Activated T-cell treated with anti-CD3 and anti-CD28 coated beads, Interleukin-2, amount 50 U/mL, for 24 hours (primary cell): ENCODE results near the gene OR1A1.
"Not testable (repeated sequence)": the region's sequence is repeated elsewhere in the genome, so short reads cannot be mapped to it uniquely, and the experiment has no call there.

Experiments used
- DNase-seq: peaks from one replicate; pipeline ENCODE4 v3.0.0-alpha.2; 2020
- H3K27ac Mint-ChIP-seq: 2 replicates; pipeline ENCODE4 v1.8.0; 2020; ENCODE audit warnings: mild to moderate bottlenecking, mixed read lengths
- H3K27me3 Mint-ChIP-seq: 2 replicates; pipeline ENCODE4 v1.8.0; 2020; ENCODE audit warnings: mixed read lengths
- H3K36me3 Mint-ChIP-seq: 2 replicates; pipeline ENCODE4 v1.8.0; 2020; ENCODE audit warnings: low read depth, mixed read lengths
- H3K4me1 Mint-ChIP-seq: 2 replicates; pipeline ENCODE4 v1.8.0; 2020; ENCODE audit warnings: low read depth, mixed read lengths
- H3K4me3 Mint-ChIP-seq: 2 replicates; pipeline ENCODE4 v1.8.0; 2020; ENCODE audit warnings: mild to moderate bottlenecking, moderate library complexity, mixed read lengths
- H3K9me3 Mint-ChIP-seq: 2 replicates; pipeline ENCODE4 v1.8.0; 2020; ENCODE audit warnings: mixed read lengths

OR1A1 gene

GRCh38 chr17:3207367-3207766 lies at the start of gene OR1A1:
OR1A1 (plus strand) TSS chr17:3207667; CDS start chr17:3215621, 7,954 bp downstream.
- Mint-ChIP-seq H3K27me3 (peaks cover 3% of the 10 kb centered on the region), H3K4me1 (no peaks in the 10 kb centered on the region), H3K4me3 (no peak within 1 kb of the TSS), H3K9me3 (peaks cover 6% of the 10 kb centered on the region), H3K36me3 (no peaks in the 10 kb centered on the region), H3K27ac (no peak within 1 kb of the TSS)
- DNase-seq: no peak

- Mint-ChIP-seq H3K9me3 (peaks cover 7% of the 10 kb centered on the region), H3K4me3 (no peak overlapping the region), H3K4me1 (no peaks in the 10 kb centered on the region), H3K36me3 (no peaks in the 10 kb centered on the region), H3K27me3 (peaks cover 28% of the 10 kb centered on the region), H3K27ac (no peak overlapping the region)
- DNase-seq: no peak
These were observed 39.9 kb upstream of the OR1A1 start for GRCh38 chr17:3167574-3167973.

- Mint-ChIP-seq H3K27me3 (peaks cover 19% of the 10 kb centered on the region), H3K36me3 (no peaks in the 10 kb centered on the region), H3K27ac (no peak overlapping the region), H3K9me3 (no peaks in the 10 kb centered on the region), H3K4me1 (no peaks in the 10 kb centered on the region), H3K4me3 (no peak overlapping the region)
- DNase-seq: no peak
These were observed 17.5 kb upstream of the OR1A1 start for GRCh38 chr17:3189961-3190360.

- Mint-ChIP-seq H3K4me1 (no peaks in the 10 kb centered on the region), H3K9me3 (peaks cover 7% of the 10 kb centered on the region), H3K4me3 (no peak within 1 kb of the TSS), H3K36me3 (no peaks in the 10 kb centered on the region), H3K27me3 (peaks cover 37% of the 10 kb centered on the region), H3K27ac (no peak within 1 kb of the TSS)
- DNase-seq: no peak
These were observed 10.2 kb upstream of the OR1A1 start, which contains the start of gene OR1A2 for GRCh38 chr17:3197219-3197618. OR1A2 (plus strand) TSS chr17:3197519; CDS start chr17:3197519, 0 bp downstream.

GRCh38 chr17:3208484-3208883 lies 1.0 kb downstream of the OR1A1 start:
- Mint-ChIP-seq H3K4me1 (no peaks in the 10 kb centered on the region), H3K27me3 (peaks cover 8% of the 10 kb centered on the region), H3K36me3 (no peaks in the 10 kb centered on the region), H3K9me3 (peaks cover 6% of the 10 kb centered on the region), H3K27ac (no peak overlapping the region), H3K4me3 (no peak overlapping the region)
- no peak for DNase-seq

- Mint-ChIP-seq H3K27ac (no peak overlapping the region), H3K4me1 (no peaks in the 10 kb centered on the region), H3K36me3 (no peaks in the 10 kb centered on the region), H3K4me3 (no peak overlapping the region), H3K9me3 (peaks cover 2% of the 10 kb centered on the region), H3K27me3 (peaks cover 29% of the 10 kb centered on the region)
- DNase-seq: no peak
These were observed 5.5 kb downstream of the OR1A1 start for GRCh38 chr17:3213001-3213400.

GRCh38 chr17:3213587-3213986 lies 6.1 kb downstream of the OR1A1 start:
- no peak for DNase-seq
- H3K4me1 Mint-ChIP-seq: no peaks in the 10 kb centered on the region
- no peak overlapping the region for H3K27ac Mint-ChIP-seq
- H3K9me3 Mint-ChIP-seq: peaks cover 4% of the 10 kb centered on the region
- H3K36me3 Mint-ChIP-seq: no peaks in the 10 kb centered on the region
- peaks cover 31% of the 10 kb centered on the region for H3K27me3 Mint-ChIP-seq
- H3K4me3 Mint-ChIP-seq: no peak overlapping the region

- peaks cover 11% of the 10 kb centered on the region for H3K4me1 Mint-ChIP-seq
- not testable (repeated sequence) for H3K4me3 Mint-ChIP-seq, H3K9me3 Mint-ChIP-seq, H3K27ac Mint-ChIP-seq, DNase-seq, H3K36me3 Mint-ChIP-seq
- peaks cover 20% of the 10 kb centered on the region for H3K27me3 Mint-ChIP-seq
These were observed 12.5 kb downstream of the OR1A1 start for GRCh38 chr17:3219978-3220377.

- Mint-ChIP-seq H3K36me3 (no peaks in the 10 kb centered on the region), H3K27me3 (peaks cover 9% of the 10 kb centered on the region), H3K27ac (no peak overlapping the region), H3K4me1 (peaks cover 11% of the 10 kb centered on the region), H3K9me3 (peaks cover 4% of the 10 kb centered on the region), H3K4me3 (no peak overlapping the region)
- no peak for DNase-seq
These were observed 14.4 kb downstream of the OR1A1 start for GRCh38 chr17:3221850-3222249.

- no peaks in the 10 kb centered on the region for H3K36me3 Mint-ChIP-seq
- peak overlapping the region; percentile 26 for H3K4me3 Mint-ChIP-seq
- H3K4me1 Mint-ChIP-seq: peaks cover 11% of the 10 kb centered on the region
- no peak overlapping the region for H3K27ac Mint-ChIP-seq
- H3K27me3 Mint-ChIP-seq: peaks cover 4% of the 10 kb centered on the region
- H3K9me3 Mint-ChIP-seq: peaks cover 4% of the 10 kb centered on the region
- DNase-seq: no peak
These were observed 15.0 kb downstream of the OR1A1 start for GRCh38 chr17:3222505-3222904.

- not testable (repeated sequence) for H3K9me3 Mint-ChIP-seq, H3K27ac Mint-ChIP-seq, H3K27me3 Mint-ChIP-seq, H3K4me3 Mint-ChIP-seq, DNase-seq, H3K36me3 Mint-ChIP-seq
- peaks cover 11% of the 10 kb centered on the region for H3K4me1 Mint-ChIP-seq
These were observed 17.4 kb downstream of the OR1A1 start for GRCh38 chr17:3224721-3225352.

GRCh38 chr17:3232300-3232699 lies 24.8 kb downstream of the OR1A1 start:
- H3K9me3 Mint-ChIP-seq, H3K4me1 Mint-ChIP-seq, H3K36me3 Mint-ChIP-seq, DNase-seq, H3K27me3 Mint-ChIP-seq, H3K27ac Mint-ChIP-seq, H3K4me3 Mint-ChIP-seq: not testable (repeated sequence)

GRCh38 chr17:3238685-3239084 lies 31.2 kb downstream of the OR1A1 start:
- DNase-seq, H3K27me3 Mint-ChIP-seq, H3K36me3 Mint-ChIP-seq, H3K4me3 Mint-ChIP-seq, H3K27ac Mint-ChIP-seq, H3K4me1 Mint-ChIP-seq, H3K9me3 Mint-ChIP-seq: not testable (repeated sequence)

GRCh38 chr17:3241044-3241443 lies 33.6 kb downstream of the OR1A1 start:
- H3K9me3 Mint-ChIP-seq, DNase-seq, H3K4me3 Mint-ChIP-seq, H3K27ac Mint-ChIP-seq, H3K27me3 Mint-ChIP-seq, H3K36me3 Mint-ChIP-seq, H3K4me1 Mint-ChIP-seq: not testable (repeated sequence)

- not testable (repeated sequence) for H3K4me3 Mint-ChIP-seq, H3K9me3 Mint-ChIP-seq, H3K36me3 Mint-ChIP-seq, DNase-seq, H3K4me1 Mint-ChIP-seq, H3K27ac Mint-ChIP-seq, H3K27me3 Mint-ChIP-seq
These were observed 37.4 kb downstream of the OR1A1 start for GRCh38 chr17:3244841-3245240.

- not testable (repeated sequence) for H3K36me3 Mint-ChIP-seq, H3K27me3 Mint-ChIP-seq, H3K9me3 Mint-ChIP-seq, H3K27ac Mint-ChIP-seq, H3K4me3 Mint-ChIP-seq, DNase-seq, H3K4me1 Mint-ChIP-seq
These were observed 41.5 kb downstream of the OR1A1 start for GRCh38 chr17:3249013-3249412.
